ENCODE data around the gene KIF4A. TPM values are rescaled to one million over a fixed set of nuclear protein-coding genes. Genes with fewer than 3 reads are reported as not detected.

KIF4A gene
- polyA plus RNA-seq, 1 donor (not counting 4 experiments of a cell fraction or from before 2014, with no cell fraction given) = 7.1 TPM

DNA sequence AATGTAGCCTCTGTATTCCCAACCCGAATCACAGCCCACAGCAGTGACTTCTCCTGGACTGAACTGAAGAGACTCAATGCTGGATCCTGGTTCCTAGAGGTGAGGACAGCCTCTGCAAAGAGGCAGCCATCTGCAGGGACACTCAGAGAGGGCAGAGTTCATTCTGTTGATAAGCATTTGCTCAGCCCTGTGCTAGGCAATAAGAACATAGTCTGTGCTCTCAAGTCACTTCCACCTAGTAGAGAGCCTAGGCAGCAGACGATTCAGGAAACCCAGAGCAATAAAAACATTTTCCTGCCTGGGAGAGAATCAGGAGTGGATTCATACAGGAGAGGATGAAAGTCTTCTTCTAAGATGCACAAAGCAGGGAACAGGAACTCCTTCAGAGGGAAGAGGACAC is 137.5 kb downstream of the KIF4A start:
- TF ChIP-seq CTCF (optimal IDR thresholded peaks at IDR 0.05 in 1 of 3, IDR thresholded peaks at IDR 0.05 in 1 of 3, conservative IDR thresholded peaks at IDR 0.05 in 1 of 3; ENCODE audit: extremely low read depth in 1 of 3, insufficient read depth in 2 of 3, low read length in 3 of 3) (no peak), EZH2 (IDR thresholded peaks at IDR 0.05; ENCODE audit: low read length) (no peak)
- H3K36me3 ChIP-seq (ENCODE audit: control insufficient read depth in 2 of 2, extremely low read depth in 1 of 2, insufficient read depth in 2 of 2, low read length in 2 of 2) = no peaks in the 10 kb centered on the region
- H3K4me1 ChIP-seq (ENCODE audit: control insufficient read depth, extremely low read depth, insufficient read depth, low read length) = peaks cover 18% of the 10 kb centered on the region
- no peak overlapping the region for H2AFZ ChIP-seq (ENCODE audit: control insufficient read depth, low read length)
- no peak for FAIRE-seq
- H3K4me3 ChIP-seq (ENCODE audit: control insufficient read depth in 2 of 3, extremely low read depth in 1 of 3, insufficient read depth in 2 of 3, low read depth in 1 of 3, low read length in 3 of 3) = no peak overlapping the region
- no peaks in the 10 kb centered on the region for H3K79me2 ChIP-seq (ENCODE audit: control insufficient read depth, insufficient read depth, low read length)
- H3K27me3 ChIP-seq (ENCODE audit: control insufficient read depth, extremely low read depth, insufficient read depth, low read length) = no peaks in the 10 kb centered on the region
- no peak overlapping the region for H3K27ac ChIP-seq (ENCODE audit: control insufficient read depth, insufficient read depth, low read length)
- no peak overlapping the region for H3K9ac ChIP-seq (ENCODE audit: control insufficient read depth, extremely low read depth, insufficient read depth, low read length)
- no peaks in the 10 kb centered on the region for H3K9me1 ChIP-seq (ENCODE audit: control insufficient read depth, extremely low read depth, insufficient read depth, low read length)
- no peak for DNase-seq (ENCODE audit: low read depth, low spot score)
- H4K20me1 ChIP-seq (ENCODE audit: control insufficient read depth, extremely low read depth, insufficient read depth, low read length) = no peaks in the 10 kb centered on the region
- dilution Hi-C loops (cut with MboI; ENCODE audit: extremely low pct_ligation_motif_present, low sequenced_read_pairs) = no loop called here
- no peak overlapping the region for H3K4me2 ChIP-seq (ENCODE audit: control insufficient read depth, extremely low read depth, insufficient read depth, low read depth, low read length)
- H3K9me3 ChIP-seq (ENCODE audit: control insufficient read depth, low read depth, low read length) = no peaks in the 10 kb centered on the region

DNA sequence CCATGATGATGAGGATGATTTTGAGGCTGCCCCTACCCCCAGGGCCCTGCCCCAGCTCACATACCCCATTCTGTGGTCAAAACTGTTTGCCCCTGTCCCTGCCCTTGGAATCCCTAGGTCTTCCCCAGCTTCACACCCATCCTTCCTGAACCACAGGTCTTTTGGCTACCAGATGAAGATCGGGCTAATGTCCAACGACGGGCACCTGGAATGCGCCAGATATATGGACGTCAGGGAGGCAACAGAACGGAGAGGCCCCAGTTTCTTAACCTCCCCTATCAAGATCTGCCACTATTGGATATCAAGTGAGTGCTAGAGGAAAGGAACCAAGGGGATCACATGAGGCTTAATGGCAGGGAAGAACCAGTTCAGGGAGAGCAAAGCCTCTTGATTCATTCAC is 139.9 kb downstream of the KIF4A start:
- dilution Hi-C loops (cut with MboI; ENCODE audit: extremely low pct_ligation_motif_present, low sequenced_read_pairs) = no loop called here
- H3K4me1 ChIP-seq (ENCODE audit: control insufficient read depth, extremely low read depth, insufficient read depth, low read length) = peaks cover 10% of the 10 kb centered on the region
- H3K27me3 ChIP-seq (ENCODE audit: control insufficient read depth, extremely low read depth, insufficient read depth, low read length) = no peaks in the 10 kb centered on the region
- H3K9me3 ChIP-seq (ENCODE audit: control insufficient read depth, low read depth, low read length) = no peaks in the 10 kb centered on the region
- H4K20me1 ChIP-seq (ENCODE audit: control insufficient read depth, extremely low read depth, insufficient read depth, low read length) = no peaks in the 10 kb centered on the region
- no peak overlapping the region for H3K4me3 ChIP-seq (ENCODE audit: control insufficient read depth in 2 of 3, extremely low read depth in 1 of 3, insufficient read depth in 2 of 3, low read depth in 1 of 3, low read length in 3 of 3)
- H3K4me2 ChIP-seq (ENCODE audit: control insufficient read depth, extremely low read depth, insufficient read depth, low read depth, low read length) = no peak overlapping the region
- DNase-seq (ENCODE audit: low read depth, low spot score) (no peak), FAIRE-seq (no peak)
- TF ChIP-seq EZH2 (IDR thresholded peaks at IDR 0.05; ENCODE audit: low read length) = no peak
- TF ChIP-seq CTCF (optimal IDR thresholded peaks at IDR 0.05 in 1 of 3, IDR thresholded peaks at IDR 0.05 in 1 of 3, conservative IDR thresholded peaks at IDR 0.05 in 1 of 3; ENCODE audit: extremely low read depth in 1 of 3, insufficient read depth in 2 of 3, low read length in 3 of 3) = no peak
- H2AFZ ChIP-seq (ENCODE audit: control insufficient read depth, low read length) = no peak overlapping the region
- H3K9ac ChIP-seq (ENCODE audit: control insufficient read depth, extremely low read depth, insufficient read depth, low read length) = no peak overlapping the region
- H3K27ac ChIP-seq (ENCODE audit: control insufficient read depth, insufficient read depth, low read length) = no peak overlapping the region
- no peaks in the 10 kb centered on the region for H3K9me1 ChIP-seq (ENCODE audit: control insufficient read depth, extremely low read depth, insufficient read depth, low read length)
- no peaks in the 10 kb centered on the region for H3K36me3 ChIP-seq (ENCODE audit: control insufficient read depth in 2 of 2, extremely low read depth in 1 of 2, insufficient read depth in 2 of 2, low read length in 2 of 2)
- H3K79me2 ChIP-seq (ENCODE audit: control insufficient read depth, insufficient read depth, low read length) = no peaks in the 10 kb centered on the region
